GM06990 (cell line): ENCODE data around the gene PDLIM7.
A peak's percentile ranks its signal among the peaks of the same experiment; 100 is the strongest.
"Not testable (repeated sequence)": the region's sequence is repeated elsewhere in the genome, so short reads cannot be mapped to it uniquely, and the experiment has no call there.

Source experiments
- DNase-seq: peaks from one replicate; pipeline ENCODE4 v3.0.0-alpha.2; 2011; ENCODE audit not compliant: insufficient read length; ENCODE audit errors: extremely low read depth
- H3K27me3 ChIP-seq: replicated peaks from 2 replicates; pipeline ENCODE4 v1.6.0; 2011; ENCODE audit warnings: low read length; ENCODE audit not compliant: control insufficient read depth, insufficient read depth
- H3K36me3 ChIP-seq: 2 replicates; pipeline ENCODE4 v1.5.1; 2011; ENCODE audit warnings: low read length; ENCODE audit not compliant: control insufficient read depth, insufficient read depth
- H3K4me3 ChIP-seq: replicated peaks from 2 replicates; pipeline ENCODE4 v1.5.1; 2011; ENCODE audit warnings: low read depth, mild to moderate bottlenecking, control low read depth, low read length
- CTCF ChIP-seq: IDR thresholded peaks from 2 replicates; pipeline ENCODE4 v1.5.1; 2011; ENCODE audit warnings: low read length, control low read depth, mild to moderate bottlenecking, inconsistent platforms; ENCODE audit not compliant: insufficient read depth, poor library complexity, severe bottlenecking

The PDLIM7 gene

GRCh38 chr5:177490311-177490991 lies 7.0 kb downstream of the PDLIM7 start:
- TF ChIP-seq CTCF: no peak
- no peak overlapping the region for H3K4me3 ChIP-seq
- no peaks in the 10 kb centered on the region; the same call in none of the 2 replicates for H3K36me3 ChIP-seq
- no peaks in the 10 kb centered on the region for H3K27me3 ChIP-seq
- DNase-seq: no peak

GRCh38 chr5:177489119-177489716 lies 8.2 kb downstream of the PDLIM7 start:
- TF ChIP-seq CTCF: peak; percentile 48
- DNase-seq: no peak
- no peak overlapping the region for H3K4me3 ChIP-seq
- no peaks in the 10 kb centered on the region; the same call in none of the 2 replicates for H3K36me3 ChIP-seq
- no peaks in the 10 kb centered on the region for H3K27me3 ChIP-seq

- no peak for DNase-seq
- Histone ChIP-seq H3K4me3 (no peak overlapping the region), H3K27me3 (no peaks in the 10 kb centered on the region), H3K36me3 (no peaks in the 10 kb centered on the region; the same call in none of the 2 replicates)
- no peak for TF ChIP-seq CTCF
These were observed 9.4 kb downstream of the PDLIM7 start for GRCh38 chr5:177487975-177488374.

DNA sequence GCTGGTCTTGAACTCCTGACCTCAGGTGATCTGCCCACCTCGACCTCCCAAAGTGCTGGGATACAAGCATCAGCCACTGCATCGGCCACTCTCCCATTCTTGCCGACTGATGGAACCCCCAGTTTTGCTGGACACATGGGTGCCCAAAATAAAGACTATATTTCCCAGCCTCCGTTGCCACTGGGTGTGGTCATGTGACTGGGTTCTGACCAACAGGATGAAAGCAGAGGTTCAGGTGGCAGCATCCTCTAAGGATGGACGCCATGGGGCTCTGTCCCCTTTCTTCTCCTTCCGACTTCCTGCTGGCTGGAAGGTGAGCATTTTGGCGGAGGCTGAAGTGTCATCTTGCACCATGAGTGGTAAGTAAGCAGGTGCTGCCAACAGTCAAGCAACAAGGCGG lies 10.3 kb downstream of the PDLIM7 start:
- no peak overlapping the region for H3K4me3 ChIP-seq
- DNase-seq: no peak
- no peaks in the 10 kb centered on the region for H3K27me3 ChIP-seq
- H3K36me3 ChIP-seq: no peaks in the 10 kb centered on the region; the same call in none of the 2 replicates
- TF ChIP-seq CTCF: no peak

GRCh38 chr5:177486256-177486655 lies 11.1 kb downstream of the PDLIM7 start:
- no peak for DNase-seq
- TF ChIP-seq CTCF: no peak
- no peaks in the 10 kb centered on the region; the same call in none of the 2 replicates for H3K36me3 ChIP-seq
- no peak overlapping the region for H3K4me3 ChIP-seq
- no peaks in the 10 kb centered on the region for H3K27me3 ChIP-seq

GRCh38 chr5:177485753-177486152 lies 11.7 kb downstream of the PDLIM7 start:
- H3K36me3 ChIP-seq, DNase-seq, H3K27me3 ChIP-seq, H3K4me3 ChIP-seq: not testable (repeated sequence)
